Keratinocyte (primary cell): ENCODE results near the gene TAC3. TPM values are rescaled to one million over a fixed set of nuclear protein-coding genes. Genes with fewer than 3 reads are reported as not detected.

ENCODE experiments used
- DNase-seq: peaks from one replicate; pipeline ENCODE4 v3.0.0-alpha.2; 2011; ENCODE audit warnings: low read depth, missing footprints, low spot score
- FAIRE-seq: peaks from 2 replicates; lab custom pipeline; 2011; peaks lifted over from hg19 to GRCh38; lab: Jason Lieb, UNC
- H2AFZ ChIP-seq: 2 replicates; pipeline ENCODE4 v1.6.0; 2012; ENCODE audit warnings: low read length, control low read depth, inconsistent platforms; ENCODE audit not compliant: control insufficient read depth
- H3K27ac ChIP-seq: 2 replicates; pipeline ENCODE4 v1.5.1; 2011; ENCODE audit warnings: low read length; ENCODE audit not compliant: control insufficient read depth, insufficient read depth
- H3K27me3 ChIP-seq: 3 replicates; pipeline ENCODE4 v1.6.0; 2011; ENCODE audit warnings: low read length; ENCODE audit not compliant: control insufficient read depth, insufficient read depth; ENCODE audit errors: extremely low read depth
- H3K36me3 ChIP-seq, 2 experiments: 2 replicates in 1 of 2; 3 replicates in 1 of 2; pipeline ENCODE4 v1.5.1; 2011; ENCODE audit warnings: low read length in 2 of 2, mild to moderate bottlenecking in 1 of 2; ENCODE audit not compliant: control insufficient read depth in 2 of 2, insufficient read depth in 2 of 2; ENCODE audit errors: extremely low read depth in 1 of 2
- H3K4me1 ChIP-seq: 3 replicates; pipeline ENCODE4 v1.5.1; 2011; ENCODE audit warnings: low read length; ENCODE audit not compliant: control insufficient read depth, insufficient read depth; ENCODE audit errors: extremely low read depth
- H3K4me2 ChIP-seq: 3 replicates; pipeline ENCODE4 v1.6.0; 2011; ENCODE audit warnings: low read depth, low read length; ENCODE audit not compliant: control insufficient read depth, insufficient read depth; ENCODE audit errors: extremely low read depth
- H3K4me3 ChIP-seq, 3 experiments: fragments of 200-600 bp in 1 of 3; sonication (generic) in 1 of 3; 2 replicates in 2 of 3; 3 replicates in 1 of 3; pipeline ENCODE4 v1.5.1; 2011 to 2016; ENCODE audit warnings: low read length in 3 of 3, mild to moderate bottlenecking in 3 of 3, control low read depth in 2 of 3, inconsistent platforms in 1 of 3, low read depth in 1 of 3, mixed read lengths in 1 of 3, mixed run types in 1 of 3, moderate library complexity in 1 of 3; ENCODE audit not compliant: control insufficient read depth in 2 of 3, insufficient read depth in 2 of 3; ENCODE audit errors: extremely low read depth in 1 of 3
- H3K79me2 ChIP-seq: 2 replicates; pipeline ENCODE4 v1.6.0; 2012; ENCODE audit warnings: low read length; ENCODE audit not compliant: control insufficient read depth, insufficient read depth
- H3K9ac ChIP-seq: 3 replicates; pipeline ENCODE4 v1.6.0; 2011; ENCODE audit warnings: low read length; ENCODE audit not compliant: control insufficient read depth, insufficient read depth; ENCODE audit errors: extremely low read depth
- H3K9me1 ChIP-seq: 3 replicates; pipeline ENCODE4 v1.6.0; 2011; ENCODE audit warnings: low read length; ENCODE audit not compliant: control insufficient read depth, insufficient read depth; ENCODE audit errors: extremely low read depth
- H3K9me3 ChIP-seq: 2 replicates; pipeline ENCODE4 v1.5.1; 2012; ENCODE audit warnings: low read depth, low read length; ENCODE audit not compliant: control insufficient read depth
- H4K20me1 ChIP-seq: 3 replicates; pipeline ENCODE4 v1.6.0; 2011; ENCODE audit warnings: low read length; ENCODE audit not compliant: control insufficient read depth, insufficient read depth; ENCODE audit errors: extremely low read depth
- CTCF ChIP-seq, 3 experiments: IDR thresholded peaks in 1 of 3; conservative IDR thresholded peaks in 1 of 3; optimal IDR thresholded peaks in 1 of 3; 2 replicates in 2 of 3; 3 replicates in 1 of 3; pipeline versions ENCODE3 to v1.5.1; 2011; ENCODE audit warnings: low read length in 3 of 3, mild to moderate bottlenecking in 3 of 3, moderate library complexity in 2 of 3, control low read depth in 1 of 3, inconsistent platforms in 1 of 3; ENCODE audit not compliant: insufficient read depth in 2 of 3; ENCODE audit errors: extremely low read depth in 1 of 3
- EZH2 ChIP-seq: IDR thresholded peaks from one replicate; pipeline ENCODE4 v1.6.1; 2012; ENCODE audit warnings: inconsistent platforms, mild to moderate bottlenecking, low read length, moderate library complexity
- dilution Hi-C: fragments of 300-500 bp; cut with MboI; formaldehyde crosslinking; loops from one replicate; pipeline ENCODE4 v1.7.0; 2020; ENCODE audit warnings: low sequenced_read_pairs; ENCODE audit not compliant: extremely low pct_ligation_motif_present
- polyA plus RNA-seq, 5 experiments: library from polyadenylated mRNA; depleted of rRNA in 3 of 5; stranded (reverse) in 3 of 5; stranded (forward) in 1 of 5; unstranded in 1 of 5; fragments of >200 nt; gene quantifications; 1 replicate in 1 of 5; 2 replicates in 3 of 5; 3 replicates in 1 of 5; pipeline versions ENCODE4 v1.2.1 to v1.2.3, GENCODE V29; 2011 to 2012; ENCODE audit warnings: missing spikeins in 2 of 5, low read depth in 1 of 5, low replicate concordance in 1 of 5

The TAC3 gene
- polyA plus RNA-seq, 1 donor (not counting 4 experiments of a cell fraction or from before 2014, with no cell fraction given): not detected

GRCh38 chr12:57047981-57048380, 31.7 kb upstream of the TAC3 start:
- Histone ChIP-seq H4K20me1 (no peaks in the 10 kb centered on the region), H3K9me1 (no peaks in the 10 kb centered on the region), H3K27ac (no peak overlapping the region), H3K9ac (no peak overlapping the region), H3K4me2 (no peak overlapping the region), H3K27me3 (peaks cover 20% of the 10 kb centered on the region), H3K9me3 (no peaks in the 10 kb centered on the region), H3K4me3 (no peak overlapping the region), H3K79me2 (no peaks in the 10 kb centered on the region), H3K4me1 (no peaks in the 10 kb centered on the region), H3K36me3 (no peaks in the 10 kb centered on the region), H2AFZ (no peak overlapping the region)
- dilution Hi-C loops: no loop called here
- FAIRE-seq (no peak), DNase-seq (no peak)
- no peak for TF ChIP-seq EZH2
- no peak for TF ChIP-seq CTCF (optimal IDR thresholded peaks at IDR 0.05 in 1 of 3, IDR thresholded peaks at IDR 0.05 in 1 of 3, conservative IDR thresholded peaks at IDR 0.05 in 1 of 3; ENCODE audit: extremely low read depth in 1 of 3, insufficient read depth in 2 of 3, low read length in 3 of 3)

GRCh38 chr12:57046947-57047890, 30.9 kb upstream of the TAC3 start:
- H2AFZ ChIP-seq: no peak overlapping the region
- no peaks in the 10 kb centered on the region for H3K9me3 ChIP-seq
- H3K27me3 ChIP-seq: peaks cover 20% of the 10 kb centered on the region
- no peak overlapping the region for H3K9ac ChIP-seq
- no peaks in the 10 kb centered on the region for H3K36me3 ChIP-seq
- H3K79me2 ChIP-seq: no peaks in the 10 kb centered on the region
- DNase-seq (no peak), FAIRE-seq (no peak)
- no peak overlapping the region for H3K4me3 ChIP-seq
- H3K27ac ChIP-seq: no peak overlapping the region
- no peak overlapping the region for H3K4me2 ChIP-seq
- H3K9me1 ChIP-seq: no peaks in the 10 kb centered on the region
- H3K4me1 ChIP-seq: no peaks in the 10 kb centered on the region
- dilution Hi-C loops: no loop called here
- H4K20me1 ChIP-seq: no peaks in the 10 kb centered on the region
- no peak for TF ChIP-seq CTCF (optimal IDR thresholded peaks at IDR 0.05 in 1 of 3, IDR thresholded peaks at IDR 0.05 in 1 of 3, conservative IDR thresholded peaks at IDR 0.05 in 1 of 3; ENCODE audit: extremely low read depth in 1 of 3, insufficient read depth in 2 of 3, low read length in 3 of 3)
- no peak for TF ChIP-seq EZH2
